Subcutaneous adipose tissue (tissue), 4 donors: Measurements from ENCODE around the gene NPFF. TPM values are rescaled to one million over a fixed set of nuclear protein-coding genes. Genes with fewer than 3 reads are reported as not detected.

Experiments used
- CTCF ChIP-seq: fragments of 450-650 bp; IDR thresholded peaks from one replicate; pipeline ENCODE4 v1.5.1; 2016; ENCODE audit warnings: low read depth, mild to moderate bottlenecking, control low read depth, antibody characterized with exemption, moderate library complexity
- total RNA-seq, 4 donors: library from RNA; depleted of rRNA; stranded (reverse); fragments of >200 nt; gene quantifications; one replicate each; pipeline ENCODE4 v1.1.0, GENCODE V29; 2016

Gene NPFF
- total RNA-seq, 4 donors from 2014 or later, result not detected

- TF ChIP-seq CTCF, result no peak
Observed at GRCh38 chr12:53474077-53474476, 33.2 kb downstream of the NPFF start.

- no peak for TF ChIP-seq CTCF
Observed at GRCh38 chr12:53472056-53472582, 35.2 kb downstream of the NPFF start.

GRCh38 chr12:53468282-53468681 lies 39.0 kb downstream of the NPFF start:
- no peak for TF ChIP-seq CTCF

- no peak for TF ChIP-seq CTCF
Observed at GRCh38 chr12:53467880-53468279, 39.4 kb downstream of the NPFF start.

- no peak for TF ChIP-seq CTCF
Observed at GRCh38 chr12:53467082-53467481, 40.2 kb downstream of the NPFF start.

- no peak for TF ChIP-seq CTCF
Observed at GRCh38 chr12:53466640-53467039, 40.6 kb downstream of the NPFF start.

- TF ChIP-seq CTCF, result no peak
Observed at GRCh38 chr12:53465679-53466078, 41.6 kb downstream of the NPFF start.
